Measurements from ENCODE around the gene CWC15.
"Not testable (repeated sequence)": the region's sequence is repeated elsewhere in the genome, so short reads cannot be mapped to it uniquely, and the experiment has no call there.

Gene CWC15

GRCh38 chr11:94933223-94934130, 39.9 kb downstream of the CWC15 start:
- no peaks in the 10 kb centered on the region for H3K27me3 ChIP-seq (replicated peaks; ENCODE audit: control insufficient read depth, insufficient read depth, low read length, poor library complexity, severe bottlenecking)
- H3K36me3 ChIP-seq (ENCODE audit: control insufficient read depth, insufficient read depth, low read length): no peaks in the 10 kb centered on the region
- no peaks in the 10 kb centered on the region for H3K9me3 ChIP-seq (ENCODE audit: control insufficient read depth, low read length)
- H3K4me3 ChIP-seq (ENCODE audit: insufficient read depth, low read depth, low read length, poor library complexity, severe bottlenecking): no peak overlapping the region
- peaks cover 16% of the 10 kb centered on the region for H3K4me1 ChIP-seq (ENCODE audit: control insufficient read depth, insufficient read depth, low read length, poor library complexity, severe bottlenecking)
- no peak for DNase-seq
- no peak overlapping the region for H3K27ac ChIP-seq (ENCODE audit: insufficient read depth, low read length, poor library complexity, severe bottlenecking)

DNA sequence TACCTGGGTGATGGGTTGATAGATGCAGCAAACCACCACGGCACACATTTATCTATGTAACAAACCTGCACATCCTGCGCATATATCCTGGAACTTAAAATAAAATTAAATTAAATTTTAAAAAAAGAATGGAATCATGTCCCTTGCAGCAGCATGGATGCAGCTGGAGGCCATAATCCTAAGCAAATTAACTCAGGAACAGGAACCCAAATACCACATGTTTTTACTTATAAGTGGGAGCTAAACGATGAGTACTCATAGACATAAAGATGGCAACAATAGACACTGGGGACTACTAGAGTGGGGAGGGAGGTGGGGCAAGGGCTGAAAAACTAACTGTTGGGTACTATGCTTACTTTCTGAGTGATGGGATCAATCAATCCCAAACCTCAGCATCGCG, 40.9 kb downstream of the CWC15 start:
- Histone ChIP-seq H3K36me3 (ENCODE audit: control insufficient read depth, insufficient read depth, low read length) (no peaks in the 10 kb centered on the region), H3K27me3 (replicated peaks; ENCODE audit: control insufficient read depth, insufficient read depth, low read length, poor library complexity, severe bottlenecking) (no peaks in the 10 kb centered on the region), H3K4me1 (ENCODE audit: control insufficient read depth, insufficient read depth, low read length, poor library complexity, severe bottlenecking) (peaks cover 16% of the 10 kb centered on the region), H3K9me3 (ENCODE audit: control insufficient read depth, low read length) (no peaks in the 10 kb centered on the region), H3K4me3 (ENCODE audit: insufficient read depth, low read depth, low read length, poor library complexity, severe bottlenecking) (no peak overlapping the region), H3K27ac (ENCODE audit: insufficient read depth, low read length, poor library complexity, severe bottlenecking) (no peak overlapping the region)
- no peak for DNase-seq

- not testable (repeated sequence) for DNase-seq; H3K4me3 ChIP-seq (ENCODE audit: insufficient read depth, low read depth, low read length, poor library complexity, severe bottlenecking); H3K27ac ChIP-seq (ENCODE audit: insufficient read depth, low read length, poor library complexity, severe bottlenecking); H3K27me3 ChIP-seq (replicated peaks; ENCODE audit: control insufficient read depth, insufficient read depth, low read length, poor library complexity, severe bottlenecking); H3K36me3 ChIP-seq (ENCODE audit: control insufficient read depth, insufficient read depth, low read length); H3K9me3 ChIP-seq (ENCODE audit: control insufficient read depth, low read length)
- H3K4me1 ChIP-seq (ENCODE audit: control insufficient read depth, insufficient read depth, low read length, poor library complexity, severe bottlenecking): peaks cover 16% of the 10 kb centered on the region
Measured at GRCh38 chr11:94932072-94932471, 41.3 kb downstream of the CWC15 start.

GRCh38 chr11:94928117-94928990, 45.0 kb downstream of the CWC15 start:
- DNase-seq: no peak
- H3K9me3 ChIP-seq (ENCODE audit: control insufficient read depth, low read length): no peaks in the 10 kb centered on the region
- no peak overlapping the region for H3K27ac ChIP-seq (ENCODE audit: insufficient read depth, low read length, poor library complexity, severe bottlenecking)
- no peaks in the 10 kb centered on the region for H3K27me3 ChIP-seq (replicated peaks; ENCODE audit: control insufficient read depth, insufficient read depth, low read length, poor library complexity, severe bottlenecking)
- no peak overlapping the region for H3K4me3 ChIP-seq (ENCODE audit: insufficient read depth, low read depth, low read length, poor library complexity, severe bottlenecking)
- H3K4me1 ChIP-seq (ENCODE audit: control insufficient read depth, insufficient read depth, low read length, poor library complexity, severe bottlenecking): peaks cover 14% of the 10 kb centered on the region
- H3K36me3 ChIP-seq (ENCODE audit: control insufficient read depth, insufficient read depth, low read length): no peaks in the 10 kb centered on the region

- Histone ChIP-seq H3K27me3 (replicated peaks; ENCODE audit: control insufficient read depth, insufficient read depth, low read length, poor library complexity, severe bottlenecking) (no peaks in the 10 kb centered on the region), H3K36me3 (ENCODE audit: control insufficient read depth, insufficient read depth, low read length) (no peaks in the 10 kb centered on the region), H3K4me1 (ENCODE audit: control insufficient read depth, insufficient read depth, low read length, poor library complexity, severe bottlenecking) (peaks cover 11% of the 10 kb centered on the region), H3K4me3 (ENCODE audit: insufficient read depth, low read depth, low read length, poor library complexity, severe bottlenecking) (no peak overlapping the region), H3K9me3 (ENCODE audit: control insufficient read depth, low read length) (no peaks in the 10 kb centered on the region), H3K27ac (ENCODE audit: insufficient read depth, low read length, poor library complexity, severe bottlenecking) (no peak overlapping the region)
- no peak for DNase-seq
Measured at GRCh38 chr11:94926698-94927237, 46.6 kb downstream of the CWC15 start.

- Histone ChIP-seq H3K4me3 (ENCODE audit: insufficient read depth, low read depth, low read length, poor library complexity, severe bottlenecking) (no peak overlapping the region), H3K27ac (ENCODE audit: insufficient read depth, low read length, poor library complexity, severe bottlenecking) (no peak overlapping the region), H3K27me3 (replicated peaks; ENCODE audit: control insufficient read depth, insufficient read depth, low read length, poor library complexity, severe bottlenecking) (no peaks in the 10 kb centered on the region), H3K4me1 (ENCODE audit: control insufficient read depth, insufficient read depth, low read length, poor library complexity, severe bottlenecking) (peaks cover 11% of the 10 kb centered on the region), H3K36me3 (ENCODE audit: control insufficient read depth, insufficient read depth, low read length) (no peaks in the 10 kb centered on the region), H3K9me3 (ENCODE audit: control insufficient read depth, low read length) (no peaks in the 10 kb centered on the region)
- no peak for DNase-seq
Measured at GRCh38 chr11:94926271-94926625, 47.1 kb downstream of the CWC15 start.

- DNase-seq: no peak
- Histone ChIP-seq H3K4me3 (ENCODE audit: insufficient read depth, low read depth, low read length, poor library complexity, severe bottlenecking) (no peak overlapping the region), H3K27me3 (replicated peaks; ENCODE audit: control insufficient read depth, insufficient read depth, low read length, poor library complexity, severe bottlenecking) (no peaks in the 10 kb centered on the region), H3K9me3 (ENCODE audit: control insufficient read depth, low read length) (no peaks in the 10 kb centered on the region), H3K27ac (ENCODE audit: insufficient read depth, low read length, poor library complexity, severe bottlenecking) (no peak overlapping the region), H3K36me3 (ENCODE audit: control insufficient read depth, insufficient read depth, low read length) (no peaks in the 10 kb centered on the region), H3K4me1 (ENCODE audit: control insufficient read depth, insufficient read depth, low read length, poor library complexity, severe bottlenecking) (peaks cover 11% of the 10 kb centered on the region)
Measured at GRCh38 chr11:94925422-94926270, 47.7 kb downstream of the CWC15 start.

DNA sequence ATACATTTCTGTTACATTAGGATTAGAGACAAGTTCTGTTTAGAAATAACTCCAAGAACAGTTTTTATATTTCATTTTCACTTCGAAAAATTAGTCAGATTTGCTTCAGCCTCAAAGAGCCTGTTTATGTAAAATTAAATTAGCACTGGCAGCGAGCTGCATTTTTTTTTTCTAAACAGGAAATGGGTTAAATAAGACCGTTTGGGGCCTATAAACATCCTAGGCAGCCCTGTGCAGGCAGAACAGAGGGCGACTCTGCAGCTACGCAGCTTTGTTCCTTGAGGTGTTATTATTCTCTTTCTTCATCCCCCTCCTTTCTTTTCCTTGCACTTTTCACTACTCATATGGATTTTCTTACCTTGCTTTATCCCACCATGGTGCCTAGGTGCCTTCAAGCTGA, 48.7 kb downstream of the CWC15 start:
- Histone ChIP-seq H3K4me1 (ENCODE audit: control insufficient read depth, insufficient read depth, low read length, poor library complexity, severe bottlenecking) (peaks cover 11% of the 10 kb centered on the region), H3K9me3 (ENCODE audit: control insufficient read depth, low read length) (no peaks in the 10 kb centered on the region), H3K27ac (ENCODE audit: insufficient read depth, low read length, poor library complexity, severe bottlenecking) (no peak overlapping the region), H3K36me3 (ENCODE audit: control insufficient read depth, insufficient read depth, low read length) (no peaks in the 10 kb centered on the region), H3K27me3 (replicated peaks; ENCODE audit: control insufficient read depth, insufficient read depth, low read length, poor library complexity, severe bottlenecking) (no peaks in the 10 kb centered on the region), H3K4me3 (ENCODE audit: insufficient read depth, low read depth, low read length, poor library complexity, severe bottlenecking) (no peak overlapping the region)
- no peak for DNase-seq

- Histone ChIP-seq H3K27me3 (replicated peaks; ENCODE audit: control insufficient read depth, insufficient read depth, low read length, poor library complexity, severe bottlenecking) (no peaks in the 10 kb centered on the region), H3K9me3 (ENCODE audit: control insufficient read depth, low read length) (no peaks in the 10 kb centered on the region), H3K4me3 (ENCODE audit: insufficient read depth, low read depth, low read length, poor library complexity, severe bottlenecking) (no peak overlapping the region), H3K27ac (ENCODE audit: insufficient read depth, low read length, poor library complexity, severe bottlenecking) (no peak overlapping the region), H3K36me3 (ENCODE audit: control insufficient read depth, insufficient read depth, low read length) (no peaks in the 10 kb centered on the region), H3K4me1 (ENCODE audit: control insufficient read depth, insufficient read depth, low read length, poor library complexity, severe bottlenecking) (peaks cover 11% of the 10 kb centered on the region)
- DNase-seq: no peak
Measured at GRCh38 chr11:94924171-94924572, 49.2 kb downstream of the CWC15 start.
